Kasumi-1 (cell line): ENCODE measurements around the gene RHBDF2.

Experiments used
- DNase-seq, 2 experiments: peaks; one replicate each; lab custom pipeline; 2025; lab: John Stamatoyannopoulos, UW

RHBDF2 gene

DNA sequence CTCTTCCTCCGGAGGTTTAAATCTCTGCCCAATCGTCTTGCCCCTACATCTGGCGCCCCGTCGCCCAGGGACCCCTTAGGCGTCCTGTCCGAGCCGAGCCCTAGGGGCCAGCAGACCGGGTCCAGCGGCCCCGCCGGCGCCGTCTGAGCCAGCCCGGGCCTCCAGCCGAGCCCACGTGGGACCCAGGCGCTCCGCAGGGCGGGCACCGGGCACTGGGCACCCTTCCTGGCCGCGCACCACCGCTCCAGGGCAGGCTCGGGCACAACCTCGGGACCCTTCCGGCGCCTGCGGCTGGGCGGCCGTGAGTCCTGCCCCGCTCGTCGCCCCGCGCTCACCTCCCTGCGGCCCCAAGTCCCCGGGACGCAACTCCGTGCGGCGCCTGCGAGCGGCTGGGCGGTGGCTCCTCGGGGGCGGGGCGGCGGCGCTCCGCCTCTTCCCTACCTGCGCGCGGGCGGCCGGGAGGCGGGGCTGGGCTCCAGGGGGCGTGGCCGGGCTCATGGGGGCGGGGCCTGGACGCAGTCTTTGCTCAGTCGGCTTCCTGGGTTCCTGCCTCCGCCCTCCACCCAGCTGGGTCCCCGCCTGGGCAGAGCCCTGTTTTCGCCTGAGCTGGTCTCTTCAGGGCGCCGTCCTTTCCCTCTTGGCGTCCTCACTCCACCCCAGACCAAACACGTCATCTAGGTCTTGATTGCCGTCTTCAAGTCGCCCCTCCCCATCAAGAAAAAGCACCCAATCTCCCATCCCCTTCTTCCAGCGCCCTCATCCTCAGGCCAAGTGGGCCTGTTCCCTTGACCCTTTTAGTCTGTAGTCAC lies at the start of gene RHBDF2:
TSS of gene RHBDF2 (minus strand) at position 406 of the 809 bp plus-strand sequence. CDS start 19,899 bp downstream, outside the sequence.
- DNase-seq, result peak; percentile 84 to 86

- DNase-seq, result no peak
Observed at GRCh38 chr17:76549539-76549938, 48.3 kb upstream of the RHBDF2 start.

- no peak for DNase-seq
Observed at GRCh38 chr17:76549215-76549518, 47.9 kb upstream of the RHBDF2 start.

- DNase-seq, result no peak
Observed at GRCh38 chr17:76548378-76549214, 47.4 kb upstream of the RHBDF2 start.

- no peak for DNase-seq
Observed at GRCh38 chr17:76547642-76548202, 46.5 kb upstream of the RHBDF2 start.

GRCh38 chr17:76547183-76547641 lies 46.0 kb upstream of the RHBDF2 start:
- peak; percentile 96 to 97 for DNase-seq

GRCh38 chr17:76546556-76547182 lies 45.4 kb upstream of the RHBDF2 start:
- no peak for DNase-seq

GRCh38 chr17:76545918-76546555 lies 44.8 kb upstream of the RHBDF2 start:
- no peak for DNase-seq

- DNase-seq, result peak in 1 of 2 experiments; percentile 48
Observed at GRCh38 chr17:76544546-76545365, 43.5 kb upstream of the RHBDF2 start.

DNA sequence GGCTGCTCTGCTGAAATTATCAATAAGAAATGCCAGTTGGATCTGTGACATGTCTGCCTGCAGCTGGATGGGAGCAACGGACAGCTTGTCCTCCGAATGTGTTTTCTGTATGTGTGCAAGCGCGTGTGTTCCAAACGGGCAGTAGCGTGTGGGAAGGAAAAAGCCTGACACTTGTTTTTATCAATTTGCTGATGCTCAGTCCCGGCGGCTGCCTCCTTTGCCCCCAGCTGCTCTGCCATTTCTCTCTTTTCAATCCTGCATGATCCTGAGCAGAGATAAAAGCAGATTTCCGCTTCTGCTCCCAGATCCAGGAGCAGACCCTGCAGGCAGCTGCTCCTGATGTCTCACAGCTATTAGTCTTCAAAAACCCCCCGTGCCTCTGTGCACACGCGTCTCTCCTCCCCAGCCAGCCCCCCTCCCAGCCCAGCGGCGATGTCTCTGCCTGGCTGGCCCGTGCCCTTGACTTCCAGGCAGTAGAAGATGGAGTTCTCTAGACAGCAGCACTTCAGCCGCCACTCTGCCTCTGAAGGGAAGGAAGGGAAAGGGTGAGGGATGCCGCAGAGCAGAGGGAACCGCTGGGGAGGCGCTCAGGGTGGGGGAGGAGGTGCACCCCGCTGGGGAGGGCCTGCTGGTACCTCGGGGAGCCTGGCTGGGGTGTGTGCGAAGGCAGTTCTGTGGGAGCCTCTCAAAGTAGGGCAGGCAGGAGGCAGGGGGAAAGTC lies 42.8 kb upstream of the RHBDF2 start:
- peak; percentile 43 to 48 for DNase-seq

DNA sequence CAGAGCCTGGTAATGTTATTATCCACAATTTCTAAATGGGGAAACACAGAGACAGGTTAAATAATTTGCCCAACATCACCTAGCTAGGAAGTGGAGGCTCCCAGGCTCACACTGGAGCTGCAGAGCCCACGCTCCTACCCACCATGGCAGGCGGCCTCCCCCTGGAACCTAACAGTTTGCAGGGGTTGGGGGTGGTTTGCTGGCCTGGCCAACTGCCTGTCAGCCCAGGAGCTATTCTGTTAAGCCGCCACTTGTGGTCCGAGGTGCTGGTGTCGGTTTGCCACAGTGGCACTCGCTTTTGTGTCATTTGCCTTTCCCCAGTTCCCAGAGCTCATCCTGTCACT lies 42.2 kb upstream of the RHBDF2 start:
- no peak for DNase-seq

DNA sequence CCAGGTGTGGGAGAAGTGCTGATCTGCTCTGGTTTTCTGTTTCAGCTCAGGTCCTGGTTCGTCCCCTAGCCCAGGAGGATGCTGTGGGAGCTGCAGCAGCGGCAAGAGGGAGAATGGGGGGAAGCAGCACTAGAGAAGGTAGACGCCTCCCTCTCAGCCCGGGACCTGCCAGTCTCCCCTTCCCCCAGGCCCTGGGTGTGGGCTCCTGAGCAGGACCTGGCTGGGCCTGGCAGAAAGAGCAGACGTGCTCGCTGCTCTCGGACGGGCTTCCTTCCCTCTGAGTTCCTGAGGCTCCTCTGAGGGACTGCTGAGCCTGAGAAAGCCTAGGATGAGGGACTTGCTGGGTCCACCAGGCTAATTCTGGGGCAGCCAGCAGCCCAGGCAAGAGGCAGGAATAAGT lies 41.8 kb upstream of the RHBDF2 start:
- no peak for DNase-seq

DNA sequence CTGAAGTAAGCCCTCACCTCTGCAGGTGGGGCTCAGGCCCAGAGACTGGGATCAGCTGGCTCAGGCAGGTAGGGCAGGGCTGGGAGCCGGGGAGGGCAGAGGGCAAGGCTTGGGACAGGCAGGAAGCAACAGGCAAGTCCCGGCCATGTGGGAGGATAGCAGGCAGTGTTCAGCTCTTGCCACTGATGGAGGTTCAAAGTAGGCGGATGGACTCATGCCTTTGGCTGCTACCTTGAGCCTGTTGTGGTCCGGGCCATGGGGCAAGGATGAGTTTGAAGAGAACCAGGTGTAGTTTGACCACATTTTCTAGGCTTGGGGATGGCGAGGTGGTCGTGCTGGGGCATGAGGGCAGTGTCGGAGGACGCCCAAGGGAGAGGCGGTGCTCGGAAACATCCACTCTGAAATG lies 41.3 kb upstream of the RHBDF2 start:
- DNase-seq, result no peak

DNA sequence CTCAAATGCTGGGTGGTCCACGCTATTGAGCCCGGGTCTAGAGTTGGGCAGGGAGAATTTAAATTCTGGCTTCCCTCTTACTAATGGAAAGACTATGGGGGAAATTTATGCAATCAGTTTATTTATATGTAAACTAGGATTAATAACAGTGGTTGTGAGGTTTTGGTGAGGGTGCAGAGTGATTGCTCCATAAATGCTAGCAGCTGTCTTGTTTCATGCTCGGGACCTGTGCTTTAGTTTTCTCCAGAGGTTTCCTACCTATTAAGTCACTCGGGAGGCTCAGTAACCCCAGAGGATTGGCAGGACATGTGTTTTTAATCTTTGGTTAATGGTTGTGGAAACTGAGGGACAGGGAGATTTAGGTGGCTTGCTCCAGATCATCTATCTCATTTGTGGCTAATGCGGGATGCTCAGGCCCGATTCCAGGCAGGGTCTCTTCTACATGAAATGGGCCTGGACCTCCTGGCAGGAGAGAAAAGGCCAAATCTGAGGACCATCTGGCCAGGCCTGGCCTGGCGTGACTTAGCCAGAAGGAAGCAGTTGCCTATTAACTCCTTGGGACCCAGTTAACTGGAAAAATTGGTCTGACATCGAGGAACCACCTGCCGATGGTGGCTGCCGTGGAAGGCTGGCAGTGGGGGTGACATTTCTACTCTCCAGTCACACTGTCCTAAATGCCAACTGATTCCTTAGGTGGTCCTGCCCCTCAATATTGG lies 40.7 kb upstream of the RHBDF2 start:
- no peak for DNase-seq

GRCh38 chr17:76540381-76541300 lies 39.4 kb upstream of the RHBDF2 start:
- DNase-seq, result no peak

DNA sequence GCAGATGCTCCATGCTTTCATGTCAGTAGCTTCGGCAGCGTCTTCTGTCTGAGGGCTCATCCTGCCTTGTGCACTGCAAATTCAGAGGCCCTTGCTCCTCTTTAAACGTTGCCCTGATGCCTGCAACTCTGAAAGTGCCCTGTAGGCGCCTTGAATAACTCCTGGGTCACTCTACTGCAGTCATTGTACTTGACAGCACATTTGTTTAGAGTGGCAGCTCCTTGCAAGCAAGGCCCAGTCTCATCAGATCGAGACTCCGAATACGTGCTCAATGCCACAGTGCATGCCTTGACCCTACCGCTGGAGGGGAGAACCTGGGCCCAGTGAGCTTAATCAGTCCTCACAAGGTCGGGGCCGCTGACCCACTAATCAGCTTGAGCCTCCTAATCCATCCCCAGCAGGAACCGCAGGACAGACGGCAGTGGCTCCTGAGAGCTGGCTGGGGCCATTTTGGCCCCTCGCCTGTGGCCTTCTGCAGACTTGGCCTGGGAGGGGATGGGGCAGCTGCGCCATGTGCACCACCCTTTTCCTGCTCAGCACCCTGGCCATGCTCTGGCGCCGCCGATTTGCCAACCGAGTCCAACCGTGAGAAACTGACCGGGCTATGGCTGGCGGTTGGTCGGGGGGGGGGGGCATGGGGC lies 38.5 kb upstream of the RHBDF2 start, which contains the start of gene PRCD:
TSS of gene PRCD (plus strand) at position 414 of the 641 bp plus-strand sequence. CDS start at position 512, 98 bp downstream.
- no peak for DNase-seq

DNA sequence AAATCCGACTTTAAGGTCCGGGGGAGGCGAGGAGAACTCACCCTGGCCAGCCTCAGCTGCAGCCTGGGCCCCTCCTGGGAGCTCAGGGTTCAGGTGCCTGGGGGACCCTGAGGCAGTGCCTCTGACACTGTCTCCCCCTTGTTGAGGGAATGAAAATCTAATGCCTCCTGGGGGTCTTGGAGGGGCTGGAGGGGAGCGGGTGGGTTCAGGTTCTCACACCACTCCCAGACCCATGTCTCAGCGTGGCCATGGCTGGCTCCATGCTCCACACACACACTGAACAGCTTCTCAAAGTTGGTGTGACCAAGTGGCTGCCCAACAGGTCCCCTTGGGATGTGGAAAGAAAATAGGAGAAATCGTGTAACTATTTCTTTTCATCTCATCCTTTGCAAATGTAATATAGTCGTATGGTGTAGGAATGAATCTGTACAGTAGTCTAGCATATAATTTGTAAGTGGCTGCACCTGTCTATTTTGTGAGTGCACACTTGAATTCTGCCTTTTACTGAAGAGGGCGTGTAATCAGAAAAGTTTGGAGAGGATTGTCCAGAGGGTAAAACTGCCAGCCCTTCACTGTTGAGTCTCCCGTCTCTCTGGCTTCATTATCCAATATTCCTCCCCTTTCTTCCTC lies 37.8 kb upstream of the RHBDF2 start:
- DNase-seq, result no peak
